Stimulated activated CD8-positive, alpha-beta memory T cell treated with anti-CD3 and anti-CD28 coated beads, Interleukin-12 subunit alpha, Interleukin-12 subunit beta, amount 100 ng/mL, for 1 hour (primary cell): Measurements from ENCODE around the gene ACTR1B.
A peak's percentile ranks its signal among the peaks of the same experiment; 100 is the strongest.
"Not testable (repeated sequence)": the region's sequence is repeated elsewhere in the genome, so short reads cannot be mapped to it uniquely, and the experiment has no call there.

Source experiments
- DNase-seq: peaks from one replicate; pipeline ENCODE4 v3.0.0-alpha.2; 2020; ENCODE audit warnings: low read depth

ACTR1B gene

DNA sequence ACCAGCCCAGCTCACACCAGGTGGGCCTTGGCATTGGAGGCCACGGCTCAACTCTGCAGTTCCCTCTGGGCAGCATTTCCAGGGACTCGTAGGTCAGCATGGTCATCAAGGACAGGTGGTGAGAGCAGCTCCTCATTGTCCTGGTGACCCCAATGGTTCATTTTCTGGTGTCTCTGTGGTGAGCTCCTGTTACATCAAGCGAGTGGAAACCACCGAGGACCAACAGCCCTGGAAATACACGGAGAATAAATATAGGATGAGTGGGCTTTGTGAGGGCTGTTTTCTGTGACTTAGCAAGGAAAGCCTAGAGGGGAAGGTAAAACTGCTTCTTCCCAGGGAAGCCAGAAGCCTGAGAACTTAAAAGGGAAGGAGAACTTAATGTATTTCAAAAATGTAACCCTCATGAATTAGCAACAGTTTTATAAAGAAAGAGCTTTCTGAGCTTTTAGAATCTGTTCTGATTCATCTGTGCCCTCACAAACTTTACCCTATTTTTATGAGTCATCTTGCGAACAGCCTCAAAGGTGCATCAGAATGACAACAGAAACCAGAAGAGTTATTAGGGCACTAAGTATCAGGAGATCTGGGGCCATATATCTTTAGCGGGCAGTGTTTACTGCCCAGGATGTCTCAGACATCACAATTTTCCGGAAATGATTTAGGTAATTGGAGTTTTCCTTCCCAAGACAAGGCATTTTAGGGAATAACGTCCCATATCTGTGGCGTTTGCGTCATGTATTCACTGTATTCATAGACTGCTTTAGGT, 24.4 kb upstream of the ACTR1B start:
- DNase-seq: no peak

DNA sequence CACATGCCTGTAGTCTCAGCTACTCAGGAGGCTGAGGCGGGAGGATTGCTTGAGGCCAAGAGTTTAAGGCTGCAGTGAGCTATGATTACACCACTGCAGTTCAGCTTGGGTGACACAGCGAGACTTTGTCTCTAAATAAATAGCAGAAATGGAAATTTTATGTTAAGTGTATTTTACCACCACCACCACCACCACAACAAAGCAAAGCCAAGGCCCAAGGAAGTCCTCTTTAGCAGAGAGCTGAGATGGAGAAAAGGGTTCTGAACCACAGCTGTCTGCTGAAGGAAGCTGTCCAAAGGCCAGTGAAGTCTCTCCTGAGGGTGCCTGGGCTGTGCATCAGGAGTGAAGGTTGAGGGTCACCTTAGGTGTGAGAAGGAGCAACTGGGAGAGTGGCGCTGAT, 23.4 kb upstream of the ACTR1B start:
- not testable (repeated sequence) for DNase-seq

DNA sequence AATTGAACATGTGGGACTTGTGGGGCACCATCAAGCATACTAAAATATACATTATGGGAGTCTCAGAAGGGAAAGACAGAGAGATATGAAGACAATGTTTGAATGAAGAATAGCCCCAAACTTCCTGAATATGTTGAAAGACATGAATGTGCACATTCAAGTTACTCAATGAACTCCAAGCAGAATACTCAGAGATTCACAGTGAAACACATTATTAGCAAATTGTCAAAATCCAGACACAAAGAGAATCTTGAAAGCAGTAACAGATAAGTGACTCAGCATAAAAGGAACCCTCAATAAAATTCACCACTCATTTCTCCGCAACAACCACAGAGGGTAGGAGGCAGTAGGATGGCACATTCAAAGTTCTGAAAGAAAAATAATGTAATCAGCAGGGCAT, 14.5 kb upstream of the ACTR1B start:
- no peak for DNase-seq

DNA sequence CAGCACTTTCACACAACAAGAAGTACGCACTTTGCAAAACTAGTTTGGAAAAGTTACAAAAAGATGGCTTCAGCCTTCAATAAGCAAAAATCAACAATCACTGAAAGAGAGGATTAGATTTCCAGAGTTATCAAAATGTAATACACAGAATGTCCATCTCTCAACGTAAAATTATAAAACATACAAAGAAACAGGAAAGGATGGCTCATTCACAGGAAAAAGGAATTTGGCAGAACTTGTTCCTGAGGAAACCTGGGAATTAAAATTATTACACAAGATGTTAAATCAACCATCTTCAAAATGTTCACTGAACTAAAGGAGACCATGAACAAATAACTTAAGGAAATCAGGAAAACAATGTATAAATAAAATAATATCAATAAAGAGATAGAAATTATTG, 13.6 kb upstream of the ACTR1B start:
- DNase-seq: no peak

DNA sequence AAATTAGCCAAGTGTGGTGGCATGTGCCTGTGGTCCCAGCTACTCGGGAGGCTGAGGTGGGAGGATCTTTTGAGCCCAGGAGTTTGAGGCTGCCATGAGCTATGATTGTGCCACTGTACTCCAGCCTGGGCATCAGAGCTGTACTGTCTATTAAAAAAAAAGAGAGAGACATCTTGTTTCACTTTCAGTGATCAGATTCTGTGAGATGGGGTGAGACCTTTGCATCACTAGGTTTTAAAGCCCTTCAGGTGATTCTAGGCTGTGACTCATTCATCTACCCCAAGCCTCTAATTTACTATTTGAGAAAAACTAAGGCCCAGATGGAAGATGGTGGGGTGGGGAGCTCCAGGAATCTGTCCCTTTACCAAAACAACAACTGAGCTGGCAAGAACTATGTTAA, 12.8 kb upstream of the ACTR1B start:
- no peak for DNase-seq

DNA sequence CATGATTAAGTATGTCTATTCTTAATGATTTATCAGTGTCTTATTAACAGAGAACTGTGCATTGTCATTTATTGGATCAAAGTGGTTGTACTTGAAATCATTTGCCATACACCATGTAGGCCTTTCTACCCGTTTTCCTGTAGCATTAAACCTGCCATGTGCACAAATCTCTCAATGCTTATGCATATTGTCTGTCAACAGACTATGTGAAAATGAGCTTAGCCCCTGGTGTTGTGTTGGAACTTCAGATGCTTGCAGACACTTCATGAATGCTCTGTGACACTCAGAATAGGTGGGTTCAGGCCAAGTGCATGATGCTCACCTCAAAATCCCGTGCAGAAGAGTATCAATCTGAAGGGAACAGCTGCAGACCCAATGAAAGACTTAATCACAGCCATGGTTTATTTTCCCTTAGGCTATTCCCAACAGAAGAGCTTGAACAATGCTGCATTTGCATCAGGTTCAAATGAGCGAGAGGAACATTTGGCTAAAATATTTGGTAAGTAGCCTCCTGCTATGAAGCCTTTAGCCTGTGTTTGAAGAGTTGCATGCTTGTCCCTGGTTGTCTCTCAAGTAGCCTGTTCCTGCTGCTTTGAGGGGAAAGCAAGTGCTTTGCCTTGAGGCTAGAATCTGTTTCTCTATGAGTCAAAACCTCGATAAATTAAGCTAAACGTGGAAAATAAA, 11.7 kb upstream of the ACTR1B start:
- no peak for DNase-seq

DNA sequence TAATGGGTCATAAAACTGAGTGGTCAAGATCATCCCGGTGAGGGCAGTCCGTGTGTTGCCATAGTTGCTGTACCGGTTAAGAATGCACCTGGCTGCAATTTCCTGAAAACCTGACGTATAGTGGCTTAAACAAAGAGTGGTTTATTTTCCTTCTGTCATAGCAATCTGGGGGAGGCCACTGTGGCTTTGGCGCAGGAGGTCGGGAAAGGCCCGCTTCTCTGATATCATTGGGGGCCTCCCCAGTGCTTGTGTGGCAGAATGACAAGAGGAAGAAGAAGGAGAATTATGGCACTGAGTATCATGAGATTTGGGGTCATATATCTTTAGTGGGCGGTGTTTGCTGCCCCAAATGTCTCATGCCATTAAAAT, 10.1 kb upstream of the ACTR1B start:
- DNase-seq: no peak

DNA sequence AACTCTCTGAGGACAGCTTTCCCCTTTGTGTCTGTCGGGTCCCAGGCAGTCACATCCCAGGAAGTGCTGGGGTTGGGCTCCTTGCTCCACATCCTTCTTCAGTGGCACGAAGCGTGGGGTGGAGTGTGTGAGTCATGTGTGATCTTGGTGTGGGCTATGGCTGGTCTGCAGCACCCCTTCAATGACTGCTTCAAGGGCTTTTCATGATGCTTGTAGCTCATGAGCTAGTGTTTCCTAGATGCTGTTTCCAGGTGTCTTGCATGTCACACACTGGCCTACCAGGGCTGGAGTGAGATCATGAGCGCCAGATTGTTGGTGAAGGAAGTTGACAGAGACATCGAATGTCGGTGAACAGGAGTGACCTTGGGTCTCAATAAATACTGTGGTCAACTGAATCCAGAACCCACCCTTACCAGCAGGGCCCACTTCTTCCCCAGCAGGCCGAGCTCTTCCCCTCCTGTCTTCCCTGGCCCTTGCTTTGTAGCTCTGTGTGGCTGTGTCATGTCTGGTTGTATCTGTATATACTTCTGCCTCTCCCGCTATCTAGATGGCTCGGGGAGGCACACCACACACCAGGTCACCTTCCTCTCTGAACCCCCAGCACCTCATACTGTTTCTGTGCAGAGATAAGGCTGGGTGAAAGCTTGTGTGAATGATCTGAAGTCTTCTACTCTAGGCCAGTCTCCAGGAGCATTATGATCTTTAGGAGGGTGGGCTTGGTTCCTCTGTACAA, 9.5 kb upstream of the ACTR1B start:
- DNase-seq: no peak

DNA sequence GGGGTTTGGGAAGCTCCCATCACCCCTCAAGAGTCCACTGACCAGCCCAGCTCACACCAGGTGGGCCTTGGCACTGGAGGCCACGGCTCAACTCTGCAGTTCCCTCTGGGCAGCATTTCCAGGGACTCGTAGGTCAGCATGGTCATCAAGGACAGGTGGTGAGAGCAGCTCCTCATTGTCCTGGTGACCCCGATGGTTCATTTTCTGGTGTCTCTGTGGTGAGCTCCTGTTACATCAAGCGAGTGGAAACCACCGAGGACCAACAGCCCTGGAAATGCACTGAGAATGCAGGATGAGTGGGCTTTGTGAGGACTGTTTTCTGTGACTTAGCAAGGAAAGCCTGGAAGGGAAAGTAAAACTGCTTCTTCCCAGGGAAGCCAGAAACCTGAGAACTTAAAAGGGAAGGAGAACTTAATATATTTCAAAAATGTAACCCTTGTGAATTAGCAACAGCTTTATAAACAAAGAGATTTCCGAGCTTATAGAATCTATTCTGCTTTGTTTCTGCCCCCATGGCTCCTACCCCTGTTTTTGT, 8.8 kb upstream of the ACTR1B start:
- not testable (repeated sequence) for DNase-seq

DNA sequence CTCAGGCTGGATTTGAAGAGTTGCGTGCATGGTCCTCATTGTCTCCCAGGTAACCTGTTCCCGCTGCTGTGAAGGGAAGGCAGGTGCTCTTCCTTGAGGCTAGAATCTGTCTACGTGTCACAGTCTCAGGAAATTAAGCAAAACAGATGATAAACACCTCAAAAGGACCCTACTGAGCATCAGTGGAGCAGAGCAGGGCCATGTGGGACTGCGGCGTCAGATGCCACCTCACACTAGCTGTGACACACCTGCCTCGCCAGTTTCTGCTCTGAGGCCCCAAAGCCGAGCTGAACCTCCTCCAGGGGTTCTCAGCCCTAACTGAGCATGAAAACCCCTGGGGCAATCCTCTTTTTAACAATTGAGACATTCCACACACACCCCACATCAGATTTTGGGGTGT, 7.7 kb upstream of the ACTR1B start:
- no peak for DNase-seq

DNA sequence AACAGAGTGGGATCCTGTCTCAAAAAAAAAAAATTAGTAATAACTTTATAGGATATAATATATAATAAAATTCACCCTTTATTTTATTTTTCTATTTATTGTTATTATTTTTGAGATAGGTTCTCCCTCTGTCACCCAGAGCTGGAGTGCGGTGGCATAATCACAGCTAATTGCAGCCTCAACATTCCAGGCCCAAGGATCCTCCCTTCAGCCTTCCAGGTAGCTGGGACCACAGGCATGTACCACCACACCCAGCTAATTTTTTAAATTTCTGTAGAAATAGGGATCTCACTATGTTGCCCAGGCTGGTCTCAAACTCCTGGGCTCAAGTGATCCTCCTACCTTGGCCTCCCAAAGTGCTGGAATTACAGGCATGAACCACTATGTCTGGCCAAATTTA, 6.6 kb upstream of the ACTR1B start:
- no peak for DNase-seq

DNA sequence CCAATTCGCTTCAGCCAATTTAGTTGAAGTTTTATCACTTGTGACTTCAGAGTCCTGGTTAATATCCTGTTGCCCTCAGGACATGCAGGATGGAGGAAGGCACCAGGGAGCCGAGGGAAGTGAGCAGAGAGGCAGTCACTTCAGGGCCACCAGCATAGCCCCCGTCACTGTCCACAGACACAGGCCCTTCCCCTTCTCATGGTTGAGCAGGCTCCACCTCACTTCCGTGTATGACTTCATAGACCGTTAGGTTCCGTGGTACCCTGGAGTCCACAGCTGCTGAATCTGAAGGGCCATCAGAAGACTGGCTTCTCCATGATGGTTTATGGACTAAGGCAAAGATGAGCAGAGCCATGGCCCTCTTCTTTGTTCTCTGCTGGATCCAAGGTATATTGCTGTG, 5.6 kb upstream of the ACTR1B start, which contains the start of gene C2orf92:
C2orf92 (plus strand) TSS at position 266 of the 400 bp plus-strand sequence; CDS start at position 342, 76 bp downstream.
- no peak for DNase-seq

DNA sequence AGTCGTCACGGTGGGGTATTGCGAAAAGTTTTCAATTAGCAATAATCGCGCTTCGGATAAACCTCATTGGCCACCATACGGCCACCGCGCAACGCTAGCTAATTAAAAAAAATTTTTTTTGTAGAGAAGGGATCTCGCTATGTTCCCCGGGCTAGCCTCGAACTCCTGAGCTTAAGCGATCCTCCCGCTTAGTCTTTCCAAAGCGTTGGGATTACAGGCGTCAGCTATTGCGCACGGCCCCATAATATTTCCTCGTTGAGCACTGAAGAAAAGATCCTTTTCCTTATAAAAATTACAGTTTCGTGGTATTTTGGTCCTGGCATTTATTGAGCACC, 759 bp upstream of the ACTR1B start:
- DNase-seq: no peak

DNA sequence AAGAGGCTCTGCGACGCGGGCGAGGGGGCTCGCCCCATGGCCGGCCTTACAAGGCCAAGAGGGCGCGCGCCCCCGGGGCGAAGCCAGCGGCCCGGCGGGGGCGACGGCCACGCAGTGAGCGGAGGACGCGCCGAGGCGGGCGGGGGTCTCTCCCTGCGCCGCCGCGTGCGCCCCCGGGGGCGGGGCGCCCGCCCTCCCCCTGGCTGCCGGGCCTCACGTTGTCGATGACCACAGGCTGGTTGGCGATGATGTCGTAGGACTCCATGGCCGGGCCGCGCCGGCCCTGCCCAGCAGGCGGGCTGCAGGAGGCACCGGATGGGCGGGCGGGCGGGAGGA, 250 bp downstream of the ACTR1B start:
- DNase-seq: no peak

DNA sequence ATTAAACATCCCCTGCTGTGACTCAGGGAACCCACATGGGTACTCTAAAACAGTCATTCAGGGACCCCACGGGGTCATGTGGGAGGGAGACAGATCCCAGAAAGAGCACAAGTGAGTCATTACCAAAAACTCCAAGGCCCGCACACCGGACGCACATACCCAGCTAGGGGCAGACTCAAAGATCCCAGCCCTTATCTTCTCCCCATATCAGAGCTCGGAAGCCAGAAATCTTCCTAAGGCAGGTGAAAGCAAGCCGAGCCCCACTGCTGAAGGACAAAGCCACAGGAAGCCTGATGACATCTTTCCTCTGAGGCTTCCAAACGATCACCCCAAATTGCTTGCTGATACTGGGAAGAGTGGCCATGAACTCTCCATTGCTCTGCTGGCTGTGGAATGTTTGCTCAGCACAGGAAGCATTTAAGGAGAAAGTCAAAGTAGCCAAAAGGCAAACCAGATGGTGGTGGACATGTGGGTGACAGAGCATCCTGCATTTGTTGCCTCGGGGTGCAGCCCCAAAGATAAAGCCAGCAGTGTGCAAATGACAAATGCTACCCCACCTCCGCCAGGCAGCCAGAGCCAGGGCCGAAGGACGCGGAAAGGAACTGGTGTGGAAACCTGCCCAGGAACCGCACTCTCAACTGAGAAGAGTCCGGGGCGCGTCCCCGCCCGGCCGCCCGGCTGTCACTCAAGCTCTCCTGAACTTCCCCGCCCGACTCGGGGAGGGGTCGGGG, 784 bp downstream of the ACTR1B start:
- peak; percentile 52 for DNase-seq

DNA sequence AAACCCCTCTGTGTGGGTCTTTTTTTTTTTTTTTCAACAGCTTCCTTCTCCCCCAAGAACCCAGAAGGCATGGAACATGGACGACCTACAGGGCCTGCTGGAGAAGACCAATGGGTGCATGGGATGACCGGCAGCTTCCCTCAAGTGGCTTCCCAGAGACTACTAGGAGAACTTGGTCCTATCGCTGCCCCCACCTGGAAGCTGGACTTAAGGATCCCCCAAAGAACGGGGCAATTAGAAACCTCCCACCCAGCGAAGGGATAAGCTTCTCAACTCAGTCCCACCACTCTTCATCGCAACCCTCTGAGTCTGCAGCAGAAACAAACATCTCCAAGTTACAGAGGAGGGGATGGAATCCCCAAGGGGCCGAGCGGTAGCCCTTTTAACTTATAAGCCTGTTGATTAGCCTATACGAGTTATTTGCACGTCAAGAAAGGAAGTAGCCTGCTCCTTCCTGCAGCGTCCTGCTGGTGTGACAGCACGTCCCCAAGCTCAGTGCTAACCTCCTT, 1.4 kb downstream of the ACTR1B start:
- no peak for DNase-seq

DNA sequence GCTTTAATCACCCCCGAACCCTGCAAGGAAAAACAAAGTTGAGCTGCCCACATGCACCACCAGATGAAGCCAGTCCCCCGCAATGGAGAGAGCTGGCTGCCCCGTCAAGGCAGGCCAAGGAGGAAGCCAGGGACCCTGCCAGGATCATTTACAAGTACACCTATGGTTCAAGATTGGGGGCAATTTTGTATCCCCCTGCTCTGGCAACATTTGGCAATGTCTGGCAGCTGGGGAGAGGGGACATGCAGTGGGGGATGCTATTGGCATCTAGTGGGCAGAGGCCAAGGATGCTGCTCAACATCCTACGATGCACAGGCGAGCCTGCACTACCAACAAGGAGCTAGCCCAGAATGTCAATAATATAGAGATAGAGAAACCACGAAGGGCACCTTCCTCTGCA, 1.9 kb downstream of the ACTR1B start:
- no peak for DNase-seq

DNA sequence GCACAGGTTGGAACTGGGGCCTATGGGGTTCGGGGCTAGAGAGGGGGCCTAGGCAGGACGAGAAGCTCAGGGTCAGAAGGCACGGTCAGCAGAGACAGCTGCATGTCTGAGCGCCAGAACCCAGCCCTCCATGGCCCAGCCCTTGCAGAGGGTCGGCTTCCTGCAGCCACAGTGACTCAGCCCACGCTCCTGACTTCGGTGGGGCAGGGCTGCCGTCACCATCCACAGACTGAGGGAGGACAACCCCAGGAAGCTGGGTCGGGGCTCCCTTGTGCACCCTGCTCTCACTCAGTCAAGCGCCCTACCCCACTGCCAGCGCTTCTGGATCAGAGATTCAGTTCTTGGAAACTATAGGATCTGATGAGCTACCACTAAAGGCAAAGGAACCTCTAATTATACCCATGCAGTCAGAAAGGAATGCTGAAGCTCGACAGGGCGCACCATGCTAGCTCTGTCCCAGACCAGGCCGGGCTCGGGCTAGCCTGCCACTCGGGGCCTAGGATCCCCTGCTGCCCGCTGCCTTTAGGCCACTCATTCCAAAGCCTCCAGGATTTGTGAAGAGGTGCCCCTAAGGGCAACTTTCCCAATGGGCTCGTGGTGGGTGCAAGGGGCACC, 3.0 kb downstream of the ACTR1B start:
- DNase-seq: no peak

DNA sequence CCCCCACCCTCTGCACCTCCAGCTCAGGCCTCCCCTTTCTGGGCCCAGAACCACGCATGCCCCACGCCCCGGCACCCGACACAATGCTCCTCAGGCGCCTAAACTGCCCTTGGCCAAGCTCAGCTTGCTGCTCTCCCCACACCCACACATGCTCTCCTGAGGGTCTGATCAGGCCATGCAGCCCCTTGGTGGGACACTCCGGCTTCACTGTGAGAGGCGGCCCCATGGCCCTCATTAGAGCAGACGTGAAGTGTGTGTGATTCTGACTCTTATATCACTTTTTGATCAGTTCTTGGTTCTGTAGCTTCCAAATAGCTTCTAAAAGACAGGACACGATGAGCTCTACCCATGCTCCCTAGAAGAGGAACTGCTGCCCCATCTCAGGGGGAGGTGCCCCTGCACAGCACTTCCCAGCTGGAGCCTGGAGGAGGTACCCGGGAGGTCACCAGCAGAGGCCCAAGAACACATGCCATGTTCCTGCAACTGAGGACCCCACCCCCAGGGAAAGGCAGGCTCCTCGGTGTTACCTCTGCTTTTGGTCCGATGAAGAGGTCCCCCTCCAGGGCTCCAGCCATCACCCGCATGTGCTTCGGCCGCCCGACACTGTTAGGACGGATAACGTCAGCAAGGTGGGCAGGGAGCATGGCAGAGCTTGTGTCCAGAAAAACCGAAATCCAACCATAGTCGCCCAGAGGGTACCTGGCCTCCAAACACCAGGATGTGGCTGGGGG, 3.6 kb downstream of the ACTR1B start:
- no peak for DNase-seq

DNA sequence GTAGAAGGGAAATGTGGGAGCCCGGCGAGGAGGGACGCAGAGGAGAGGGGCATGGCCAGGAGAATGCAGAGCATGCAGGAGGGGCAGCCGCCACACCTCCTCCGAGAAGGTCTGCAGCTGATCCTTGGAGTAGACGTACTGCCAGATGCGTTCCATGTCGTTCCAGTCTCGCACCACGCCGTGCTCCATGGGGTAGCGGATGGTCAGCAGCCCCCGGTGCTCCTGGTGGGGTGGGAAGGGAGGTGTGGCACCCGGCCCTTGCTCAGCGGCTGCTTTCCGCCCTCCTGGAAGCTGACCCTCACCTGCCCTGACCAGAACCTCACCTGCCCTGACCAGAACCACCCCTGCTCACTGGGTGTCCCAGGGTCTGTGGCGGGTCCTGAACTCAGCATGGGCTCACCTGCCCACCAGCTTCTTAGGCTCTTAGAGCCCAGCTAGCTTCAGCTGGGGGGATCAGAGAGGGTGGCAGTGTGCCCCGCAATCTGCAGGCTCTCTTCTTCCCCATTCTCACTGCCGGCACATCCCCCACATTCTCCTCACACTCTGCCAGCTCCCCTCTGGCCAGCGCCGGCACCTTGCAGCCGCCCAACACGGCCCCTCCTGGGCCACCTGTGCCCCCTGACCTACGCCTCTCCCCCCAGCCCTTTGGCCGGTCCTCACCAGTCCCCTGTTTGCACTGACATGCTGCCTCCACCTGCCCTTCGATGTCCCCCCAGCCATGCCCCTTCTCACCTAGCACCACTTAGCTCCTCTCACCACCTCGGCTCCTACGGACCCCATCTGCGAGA, 4.4 kb downstream of the ACTR1B start:
- DNase-seq: no peak
